ENCODE data around the gene TRPC4.

DNA sequence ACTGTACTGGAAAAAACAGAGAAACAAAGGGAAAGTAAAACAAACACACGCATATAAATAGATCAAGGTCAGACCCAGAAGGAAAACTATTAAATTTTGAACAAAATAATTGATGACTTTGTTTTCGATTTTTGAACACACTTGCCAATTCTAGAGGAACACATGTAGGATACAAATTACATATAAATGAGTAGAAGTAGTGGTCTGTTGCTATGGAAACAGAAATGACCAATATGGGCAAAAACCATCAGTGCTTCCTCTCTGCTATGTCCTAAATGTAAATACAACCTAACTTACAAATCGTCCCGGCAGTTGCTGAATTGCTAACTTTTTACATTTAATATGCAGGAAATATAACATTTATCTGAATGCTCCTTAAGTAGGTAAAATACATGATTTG lies 205.8 kb downstream of the TRPC4 start:
- TF ChIP-seq EZH2phosphoT487 (IDR thresholded peaks at IDR 0.05; ENCODE audit: borderline replicate concordance, low read length) (no peak), EZH2 (IDR thresholded peaks at IDR 0.05; ENCODE audit: low read length, unreplicated experiment) (no peak)
- TF ChIP-seq, protein P1, sequence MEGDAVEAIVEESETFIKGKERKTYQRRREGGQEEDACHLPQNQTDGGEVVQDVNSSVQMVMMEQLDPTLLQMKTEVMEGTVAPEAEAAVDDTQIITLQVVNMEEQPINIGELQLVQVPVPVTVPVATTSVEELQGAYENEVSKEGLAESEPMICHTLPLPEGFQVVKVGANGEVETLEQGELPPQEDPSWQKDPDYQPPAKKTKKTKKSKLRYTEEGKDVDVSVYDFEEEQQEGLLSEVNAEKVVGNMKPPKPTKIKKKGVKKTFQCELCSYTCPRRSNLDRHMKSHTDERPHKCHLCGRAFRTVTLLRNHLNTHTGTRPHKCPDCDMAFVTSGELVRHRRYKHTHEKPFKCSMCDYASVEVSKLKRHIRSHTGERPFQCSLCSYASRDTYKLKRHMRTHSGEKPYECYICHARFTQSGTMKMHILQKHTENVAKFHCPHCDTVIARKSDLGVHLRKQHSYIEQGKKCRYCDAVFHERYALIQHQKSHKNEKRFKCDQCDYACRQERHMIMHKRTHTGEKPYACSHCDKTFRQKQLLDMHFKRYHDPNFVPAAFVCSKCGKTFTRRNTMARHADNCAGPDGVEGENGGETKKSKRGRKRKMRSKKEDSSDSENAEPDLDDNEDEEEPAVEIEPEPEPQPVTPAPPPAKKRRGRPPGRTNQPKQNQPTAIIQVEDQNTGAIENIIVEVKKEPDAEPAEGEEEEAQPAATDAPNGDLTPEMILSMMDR (conservative IDR thresholded peaks at IDR 0.05; ENCODE audit: low read depth, low read length) = no peak
